HepG2 (cell line): ENCODE results near the gene CCDC33. TPM values are rescaled to one million over a fixed set of nuclear protein-coding genes. Genes with fewer than 3 reads are reported as not detected.

Source experiments
- ARID4A ChIP-seq: sonication (generic); formaldehyde crosslinking; IDR thresholded peaks from 2 replicates; pipeline ENCODE4 v1.5.0; 2020; ENCODE audit warnings: mild to moderate bottlenecking, missing genetic modification reagents, borderline replicate concordance
- HINFP ChIP-seq: sonication (generic); formaldehyde crosslinking; IDR thresholded peaks from 2 replicates; pipeline ENCODE4 v1.4.0; 2020; ENCODE audit warnings: low read depth, mild to moderate bottlenecking, missing genetic modification reagents
- MAFG ChIP-seq: sonication (generic); formaldehyde crosslinking; IDR thresholded peaks from 2 replicates; pipeline ENCODE4 v1.5.1; 2020; ENCODE audit warnings: mild to moderate bottlenecking, missing genetic modification reagents
- SRSF9 ChIP-seq: fragments of 200-400 bp; formaldehyde crosslinking; IDR thresholded peaks from 2 replicates; pipeline ENCODE4 v1.6.1; 2018; ENCODE audit warnings: borderline replicate concordance, mild to moderate bottlenecking, low read depth, low read length; ENCODE audit not compliant: insufficient read depth, poor library complexity, severe bottlenecking
- ZNF460 ChIP-seq: sonication (generic); formaldehyde crosslinking; IDR thresholded peaks from 2 replicates; pipeline ENCODE4 v1.5.1; 2020; ENCODE audit warnings: missing genetic modification reagents, mild to moderate bottlenecking, borderline replicate concordance
- ZNF574 ChIP-seq: sonication (generic); formaldehyde crosslinking; IDR thresholded peaks from 2 replicates; pipeline ENCODE4 v1.4.0; 2020; ENCODE audit warnings: missing genetic modification reagents
- ZNF788 ChIP-seq: sonication (generic); formaldehyde crosslinking; IDR thresholded peaks from 2 replicates; pipeline ENCODE4 v1.5.0; 2020; ENCODE audit warnings: mild to moderate bottlenecking, missing genetic modification reagents, borderline replicate concordance
- polyA plus RNA-seq, 8 experiments: library from polyadenylated mRNA; depleted of rRNA in 3 of 8; stranded (reverse) in 7 of 8; unstranded in 1 of 8; fragments of >200 nt; fragmentation: Illumina TruSeq in 4 of 8; extraction: Trizol in 4 of 8; gene quantifications; 2 replicates each; pipeline versions ENCODE4 v1.2.1 to v1.2.3, GENCODE V29; 2011 to 2016; ENCODE audit warnings: low read depth in 4 of 8, missing spikeins in 1 of 8, mixed read lengths in 1 of 8; ENCODE audit not compliant: insufficient read depth in 1 of 8
- total RNA-seq, 5 experiments: library from RNA; depleted of rRNA; stranded (reverse); fragments of >200 nt; fragmentation: Illumina TruSeq; extraction: Trizol; gene quantifications; 2 replicates each; pipeline ENCODE4 v1.2.3, GENCODE V29; 2016; ENCODE audit warnings: low read depth in 1 of 5
- TF ChIP-seq, protein P1 (sequence below): sonication (generic); formaldehyde crosslinking; IDR thresholded peaks from 2 replicates; pipeline ENCODE4 v1.4.0; 2020; ENCODE audit warnings: mild to moderate bottlenecking, missing genetic modification reagents, borderline replicate concordance

The CCDC33 gene
- total and polyA plus RNA-seq, 2 of the 13 experiments (the other 11 are each of a cell fraction or from before 2014, with no cell fraction given) = 0.30 TPM; not detected in 1

GRCh38 chr15:74377831-74378766 lies 142.0 kb downstream of the CCDC33 start (continued):
- TF ChIP-seq ARID4A (CRISPR knock-in tag) (no peak), ZNF460 (no peak), SRSF9 (no peak), ZNF574 (CRISPR knock-in tag) (no peak), MAFG (no peak), HINFP (CRISPR knock-in tag) (no peak), ZNF788 (CRISPR knock-in tag) (no peak)
- TF ChIP-seq, protein P1, sequence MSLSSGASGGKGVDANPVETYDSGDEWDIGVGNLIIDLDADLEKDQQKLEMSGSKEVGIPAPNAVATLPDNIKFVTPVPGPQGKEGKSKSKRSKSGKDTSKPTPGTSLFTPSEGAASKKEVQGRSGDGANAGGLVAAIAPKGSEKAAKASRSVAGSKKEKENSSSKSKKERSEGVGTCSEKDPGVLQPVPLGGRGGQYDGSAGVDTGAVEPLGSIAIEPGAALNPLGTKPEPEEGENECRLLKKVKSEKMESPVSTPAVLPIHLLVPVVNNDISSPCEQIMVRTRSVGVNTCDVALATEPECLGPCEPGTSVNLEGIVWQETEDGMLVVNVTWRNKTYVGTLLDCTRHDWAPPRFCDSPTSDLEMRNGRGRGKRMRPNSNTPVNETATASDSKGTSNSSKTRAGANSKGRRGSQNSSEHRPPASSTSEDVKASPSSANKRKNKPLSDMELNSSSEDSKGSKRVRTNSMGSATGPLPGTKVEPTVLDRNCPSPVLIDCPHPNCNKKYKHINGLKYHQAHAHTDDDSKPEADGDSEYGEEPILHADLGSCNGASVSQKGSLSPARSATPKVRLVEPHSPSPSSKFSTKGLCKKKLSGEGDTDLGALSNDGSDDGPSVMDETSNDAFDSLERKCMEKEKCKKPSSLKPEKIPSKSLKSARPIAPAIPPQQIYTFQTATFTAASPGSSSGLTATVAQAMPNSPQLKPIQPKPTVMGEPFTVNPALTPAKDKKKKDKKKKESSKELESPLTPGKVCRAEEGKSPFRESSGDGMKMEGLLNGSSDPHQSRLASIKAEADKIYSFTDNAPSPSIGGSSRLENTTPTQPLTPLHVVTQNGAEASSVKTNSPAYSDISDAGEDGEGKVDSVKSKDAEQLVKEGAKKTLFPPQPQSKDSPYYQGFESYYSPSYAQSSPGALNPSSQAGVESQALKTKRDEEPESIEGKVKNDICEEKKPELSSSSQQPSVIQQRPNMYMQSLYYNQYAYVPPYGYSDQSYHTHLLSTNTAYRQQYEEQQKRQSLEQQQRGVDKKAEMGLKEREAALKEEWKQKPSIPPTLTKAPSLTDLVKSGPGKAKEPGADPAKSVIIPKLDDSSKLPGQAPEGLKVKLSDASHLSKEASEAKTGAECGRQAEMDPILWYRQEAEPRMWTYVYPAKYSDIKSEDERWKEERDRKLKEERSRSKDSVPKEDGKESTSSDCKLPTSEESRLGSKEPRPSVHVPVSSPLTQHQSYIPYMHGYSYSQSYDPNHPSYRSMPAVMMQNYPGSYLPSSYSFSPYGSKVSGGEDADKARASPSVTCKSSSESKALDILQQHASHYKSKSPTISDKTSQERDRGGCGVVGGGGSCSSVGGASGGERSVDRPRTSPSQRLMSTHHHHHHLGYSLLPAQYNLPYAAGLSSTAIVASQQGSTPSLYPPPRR = no peak
